GM18517 (cell line): Measurements from ENCODE around the gene FBXW7.

ENCODE experiments used
- ATAC-seq: cut with Tn5 transposase; IDR thresholded peaks from one replicate; pipeline ENCODE4 v1.9.1; 2021; ENCODE audit warnings: mild to moderate bottlenecking, moderate library complexity; ENCODE audit not compliant: unreplicated experiment

The FBXW7 gene

GRCh38 chr4:152346526-152346925 lies 189.4 kb downstream of the FBXW7 start:
- ATAC-seq: no peak

GRCh38 chr4:152344001-152344400 lies 191.9 kb downstream of the FBXW7 start:
- no peak for ATAC-seq

- ATAC-seq: no peak
Measured at GRCh38 chr4:152342293-152342692, 193.6 kb downstream of the FBXW7 start.

GRCh38 chr4:152340818-152341217 lies 195.1 kb downstream of the FBXW7 start:
- no peak for ATAC-seq

GRCh38 chr4:152339576-152339975 lies 196.3 kb downstream of the FBXW7 start:
- ATAC-seq: no peak

GRCh38 chr4:152334931-152335330 lies 201.0 kb downstream of the FBXW7 start:
- ATAC-seq: no peak

GRCh38 chr4:152331042-152331441 lies 204.8 kb downstream of the FBXW7 start:
- ATAC-seq: no peak

- ATAC-seq: no peak
Measured at GRCh38 chr4:152328582-152328981, 207.3 kb downstream of the FBXW7 start.

GRCh38 chr4:152327606-152328453 lies 208.1 kb downstream of the FBXW7 start:
- no peak for ATAC-seq

- no peak for ATAC-seq
Measured at GRCh38 chr4:152325831-152326230, 210.1 kb downstream of the FBXW7 start.

GRCh38 chr4:152323221-152323620 lies 212.7 kb downstream of the FBXW7 start:
- ATAC-seq: no peak

- no peak for ATAC-seq
Measured at GRCh38 chr4:152322656-152323055, 213.2 kb downstream of the FBXW7 start.

- no peak for ATAC-seq
Measured at GRCh38 chr4:152321923-152322322, 214.0 kb downstream of the FBXW7 start.

- no peak for ATAC-seq
Measured at GRCh38 chr4:152321398-152321797, 214.5 kb downstream of the FBXW7 start.

GRCh38 chr4:152316969-152317368 lies 218.9 kb downstream of the FBXW7 start:
- no peak for ATAC-seq

GRCh38 chr4:152310257-152310656 lies 225.6 kb downstream of the FBXW7 start:
- ATAC-seq: no peak

- ATAC-seq: no peak
Measured at GRCh38 chr4:152309418-152309817, 226.5 kb downstream of the FBXW7 start.

GRCh38 chr4:152308951-152309350 lies 226.9 kb downstream of the FBXW7 start:
- ATAC-seq: no peak

GRCh38 chr4:152307669-152308068 lies 228.2 kb downstream of the FBXW7 start:
- no peak for ATAC-seq

- no peak for ATAC-seq
Measured at GRCh38 chr4:152306541-152306940, 229.4 kb downstream of the FBXW7 start.

- ATAC-seq: peak; percentile 87
Measured at GRCh38 chr4:152304220-152304619, 231.7 kb downstream of the FBXW7 start.

- ATAC-seq: no peak
Measured at GRCh38 chr4:152301381-152301780, 234.5 kb downstream of the FBXW7 start.

- no peak for ATAC-seq
Measured at GRCh38 chr4:152299553-152299952, 236.3 kb downstream of the FBXW7 start.
